Keratinocyte (primary cell): Measurements from ENCODE around the gene EIF1AX. TPM values are rescaled to one million over a fixed set of nuclear protein-coding genes. Genes with fewer than 3 reads are reported as not detected.

Source experiments
- DNase-seq: peaks from one replicate; pipeline ENCODE4 v3.0.0-alpha.2; 2011; ENCODE audit warnings: low read depth, missing footprints, low spot score
- FAIRE-seq: peaks from 2 replicates; lab custom pipeline; 2011; peaks lifted over from hg19 to GRCh38; lab: Jason Lieb, UNC
- H2AFZ ChIP-seq: 2 replicates; pipeline ENCODE4 v1.6.0; 2012; ENCODE audit warnings: low read length, control low read depth, inconsistent platforms; ENCODE audit not compliant: control insufficient read depth
- H3K27ac ChIP-seq: 2 replicates; pipeline ENCODE4 v1.5.1; 2011; ENCODE audit warnings: low read length; ENCODE audit not compliant: control insufficient read depth, insufficient read depth
- H3K27me3 ChIP-seq: 3 replicates; pipeline ENCODE4 v1.6.0; 2011; ENCODE audit warnings: low read length; ENCODE audit not compliant: control insufficient read depth, insufficient read depth; ENCODE audit errors: extremely low read depth
- H3K36me3 ChIP-seq, 2 experiments: 2 replicates in 1 of 2; 3 replicates in 1 of 2; pipeline ENCODE4 v1.5.1; 2011; ENCODE audit warnings: low read length in 2 of 2, mild to moderate bottlenecking in 1 of 2; ENCODE audit not compliant: control insufficient read depth in 2 of 2, insufficient read depth in 2 of 2; ENCODE audit errors: extremely low read depth in 1 of 2
- H3K4me1 ChIP-seq: 3 replicates; pipeline ENCODE4 v1.5.1; 2011; ENCODE audit warnings: low read length; ENCODE audit not compliant: control insufficient read depth, insufficient read depth; ENCODE audit errors: extremely low read depth
- H3K4me2 ChIP-seq: 3 replicates; pipeline ENCODE4 v1.6.0; 2011; ENCODE audit warnings: low read depth, low read length; ENCODE audit not compliant: control insufficient read depth, insufficient read depth; ENCODE audit errors: extremely low read depth
- H3K4me3 ChIP-seq, 3 experiments: fragments of 200-600 bp in 1 of 3; sonication (generic) in 1 of 3; 2 replicates in 2 of 3; 3 replicates in 1 of 3; pipeline ENCODE4 v1.5.1; 2011 to 2016; ENCODE audit warnings: low read length in 3 of 3, mild to moderate bottlenecking in 3 of 3, control low read depth in 2 of 3, inconsistent platforms in 1 of 3, low read depth in 1 of 3, mixed read lengths in 1 of 3, mixed run types in 1 of 3, moderate library complexity in 1 of 3; ENCODE audit not compliant: control insufficient read depth in 2 of 3, insufficient read depth in 2 of 3; ENCODE audit errors: extremely low read depth in 1 of 3
- H3K79me2 ChIP-seq: 2 replicates; pipeline ENCODE4 v1.6.0; 2012; ENCODE audit warnings: low read length; ENCODE audit not compliant: control insufficient read depth, insufficient read depth
- H3K9ac ChIP-seq: 3 replicates; pipeline ENCODE4 v1.6.0; 2011; ENCODE audit warnings: low read length; ENCODE audit not compliant: control insufficient read depth, insufficient read depth; ENCODE audit errors: extremely low read depth
- H3K9me1 ChIP-seq: 3 replicates; pipeline ENCODE4 v1.6.0; 2011; ENCODE audit warnings: low read length; ENCODE audit not compliant: control insufficient read depth, insufficient read depth; ENCODE audit errors: extremely low read depth
- H3K9me3 ChIP-seq: 2 replicates; pipeline ENCODE4 v1.5.1; 2012; ENCODE audit warnings: low read depth, low read length; ENCODE audit not compliant: control insufficient read depth
- H4K20me1 ChIP-seq: 3 replicates; pipeline ENCODE4 v1.6.0; 2011; ENCODE audit warnings: low read length; ENCODE audit not compliant: control insufficient read depth, insufficient read depth; ENCODE audit errors: extremely low read depth
- EZH2 ChIP-seq: IDR thresholded peaks from one replicate; pipeline ENCODE4 v1.6.1; 2012; ENCODE audit warnings: inconsistent platforms, mild to moderate bottlenecking, low read length, moderate library complexity
- dilution Hi-C: fragments of 300-500 bp; cut with MboI; formaldehyde crosslinking; loops from one replicate; pipeline ENCODE4 v1.7.0; 2020; ENCODE audit warnings: low sequenced_read_pairs; ENCODE audit not compliant: extremely low pct_ligation_motif_present
- polyA plus RNA-seq, 5 experiments: library from polyadenylated mRNA; depleted of rRNA in 3 of 5; stranded (reverse) in 3 of 5; stranded (forward) in 1 of 5; unstranded in 1 of 5; fragments of >200 nt; gene quantifications; 1 replicate in 1 of 5; 2 replicates in 3 of 5; 3 replicates in 1 of 5; pipeline versions ENCODE4 v1.2.1 to v1.2.3, GENCODE V29; 2011 to 2012; ENCODE audit warnings: missing spikeins in 2 of 5, low read depth in 1 of 5, low replicate concordance in 1 of 5
- TF ChIP-seq, protein P1 (sequence below), 3 experiments: IDR thresholded peaks in 1 of 3; conservative IDR thresholded peaks in 1 of 3; optimal IDR thresholded peaks in 1 of 3; 2 replicates in 2 of 3; 3 replicates in 1 of 3; pipeline versions ENCODE3 to v1.5.1; 2011; ENCODE audit warnings: low read length in 3 of 3, mild to moderate bottlenecking in 3 of 3, moderate library complexity in 2 of 3, control low read depth in 1 of 3, inconsistent platforms in 1 of 3; ENCODE audit not compliant: insufficient read depth in 2 of 3; ENCODE audit errors: extremely low read depth in 1 of 3

EIF1AX gene
- polyA plus RNA-seq, 1 donor (not counting 4 experiments of a cell fraction or from before 2014, with no cell fraction given), result 196 TPM

DNA sequence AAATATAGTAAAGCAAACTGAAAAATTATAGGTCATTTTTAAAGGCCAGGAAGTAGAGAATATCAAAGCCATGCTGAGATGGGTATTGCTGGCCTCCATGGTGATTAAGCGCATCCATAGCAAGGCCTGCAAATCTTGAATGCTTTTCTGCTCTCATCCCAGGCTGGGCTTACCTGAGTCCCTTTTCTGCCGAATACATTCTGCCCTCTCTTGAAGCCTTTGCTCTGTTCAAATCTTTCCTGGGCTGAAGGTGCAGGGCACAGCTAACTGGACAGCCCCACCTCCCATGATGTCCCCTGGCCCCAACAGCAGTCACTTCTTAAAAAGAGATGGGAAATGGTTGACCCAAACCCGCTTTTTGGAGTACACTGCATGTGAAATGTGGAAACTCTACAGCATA, 10.1 kb upstream of the EIF1AX start:
- Histone ChIP-seq H3K9me1 (no peaks in the 10 kb centered on the region), H3K79me2 (no peaks in the 10 kb centered on the region), H3K9ac (no peak overlapping the region), H3K36me3 (peaks cover 0 to 2% of the 10 kb centered on the region in 2 experiments), H3K4me2 (no peak overlapping the region), H3K4me3 (no peak overlapping the region), H3K4me1 (no peaks in the 10 kb centered on the region), H3K27ac (no peak overlapping the region), H3K9me3 (no peaks in the 10 kb centered on the region), H3K27me3 (no peaks in the 10 kb centered on the region), H2AFZ (no peak overlapping the region), H4K20me1 (no peaks in the 10 kb centered on the region)
- TF ChIP-seq, protein P1, sequence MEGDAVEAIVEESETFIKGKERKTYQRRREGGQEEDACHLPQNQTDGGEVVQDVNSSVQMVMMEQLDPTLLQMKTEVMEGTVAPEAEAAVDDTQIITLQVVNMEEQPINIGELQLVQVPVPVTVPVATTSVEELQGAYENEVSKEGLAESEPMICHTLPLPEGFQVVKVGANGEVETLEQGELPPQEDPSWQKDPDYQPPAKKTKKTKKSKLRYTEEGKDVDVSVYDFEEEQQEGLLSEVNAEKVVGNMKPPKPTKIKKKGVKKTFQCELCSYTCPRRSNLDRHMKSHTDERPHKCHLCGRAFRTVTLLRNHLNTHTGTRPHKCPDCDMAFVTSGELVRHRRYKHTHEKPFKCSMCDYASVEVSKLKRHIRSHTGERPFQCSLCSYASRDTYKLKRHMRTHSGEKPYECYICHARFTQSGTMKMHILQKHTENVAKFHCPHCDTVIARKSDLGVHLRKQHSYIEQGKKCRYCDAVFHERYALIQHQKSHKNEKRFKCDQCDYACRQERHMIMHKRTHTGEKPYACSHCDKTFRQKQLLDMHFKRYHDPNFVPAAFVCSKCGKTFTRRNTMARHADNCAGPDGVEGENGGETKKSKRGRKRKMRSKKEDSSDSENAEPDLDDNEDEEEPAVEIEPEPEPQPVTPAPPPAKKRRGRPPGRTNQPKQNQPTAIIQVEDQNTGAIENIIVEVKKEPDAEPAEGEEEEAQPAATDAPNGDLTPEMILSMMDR (optimal IDR thresholded peaks at IDR 0.05 in 1 of 3, IDR thresholded peaks at IDR 0.05 in 1 of 3, conservative IDR thresholded peaks at IDR 0.05 in 1 of 3; ENCODE audit: extremely low read depth in 1 of 3, insufficient read depth in 2 of 3, low read length in 3 of 3), result no peak
- no peak for TF ChIP-seq EZH2
- no peak for FAIRE-seq
- dilution Hi-C loops, result no loop called here
- no peak for DNase-seq

DNA sequence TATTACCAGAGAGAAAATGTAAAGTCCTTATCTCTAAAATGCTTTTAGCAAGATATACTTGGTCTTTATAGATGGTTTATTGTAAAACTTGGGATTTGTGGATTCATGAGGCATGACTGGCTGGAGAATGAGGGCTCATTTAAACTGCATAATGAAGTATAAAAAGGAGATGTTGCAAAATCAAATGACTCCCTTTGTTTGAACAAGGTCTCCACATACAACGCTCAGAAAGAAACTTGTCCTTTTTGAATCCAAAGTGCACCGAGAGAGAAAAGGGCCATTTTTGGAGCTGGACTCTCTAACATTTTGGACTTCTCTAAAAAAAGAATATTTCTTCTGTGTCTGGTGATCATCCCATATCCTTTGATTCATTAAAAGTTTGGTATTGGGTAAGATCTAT, 7.7 kb upstream of the EIF1AX start:
- Histone ChIP-seq H3K4me3 (no peak overlapping the region), H3K36me3 (no peaks in the 10 kb centered on the region), H3K4me1 (peaks cover 4% of the 10 kb centered on the region), H3K9me1 (no peaks in the 10 kb centered on the region), H3K27ac (no peak overlapping the region), H3K79me2 (no peaks in the 10 kb centered on the region), H3K27me3 (no peaks in the 10 kb centered on the region), H2AFZ (no peak overlapping the region), H3K9me3 (no peaks in the 10 kb centered on the region), H3K4me2 (no peak overlapping the region), H3K9ac (no peak overlapping the region), H4K20me1 (no peaks in the 10 kb centered on the region)
- DNase-seq, result no peak
- TF ChIP-seq, protein P1 (optimal IDR thresholded peaks at IDR 0.05 in 1 of 3, IDR thresholded peaks at IDR 0.05 in 1 of 3, conservative IDR thresholded peaks at IDR 0.05 in 1 of 3; ENCODE audit: extremely low read depth in 1 of 3, insufficient read depth in 2 of 3, low read length in 3 of 3), result no peak
- no peak for TF ChIP-seq EZH2
- dilution Hi-C loops, result no loop called here
- FAIRE-seq, result no peak
